NCI-H748 (cell line): ENCODE results near the gene GPR3.

Experiments
- DNase-seq: peaks from one replicate; lab custom pipeline; 2025; ENCODE audit not compliant: unreplicated experiment; lab: John Stamatoyannopoulos, UW

The GPR3 gene

GRCh38 chr1:27358038-27358927 lies 34.1 kb upstream of the GPR3 start:
- no peak for DNase-seq

- no peak for DNase-seq
Measured at GRCh38 chr1:27358928-27359313, 33.5 kb upstream of the GPR3 start.

GRCh38 chr1:27359822-27360158 lies 32.6 kb upstream of the GPR3 start:
- no peak for DNase-seq

- DNase-seq, result no peak
Measured at GRCh38 chr1:27360159-27361043, 32.0 kb upstream of the GPR3 start.

- DNase-seq, result no peak
Measured at GRCh38 chr1:27361044-27361402, 31.4 kb upstream of the GPR3 start.

- no peak for DNase-seq
Measured at GRCh38 chr1:27361553-27361952, 30.9 kb upstream of the GPR3 start.

DNA sequence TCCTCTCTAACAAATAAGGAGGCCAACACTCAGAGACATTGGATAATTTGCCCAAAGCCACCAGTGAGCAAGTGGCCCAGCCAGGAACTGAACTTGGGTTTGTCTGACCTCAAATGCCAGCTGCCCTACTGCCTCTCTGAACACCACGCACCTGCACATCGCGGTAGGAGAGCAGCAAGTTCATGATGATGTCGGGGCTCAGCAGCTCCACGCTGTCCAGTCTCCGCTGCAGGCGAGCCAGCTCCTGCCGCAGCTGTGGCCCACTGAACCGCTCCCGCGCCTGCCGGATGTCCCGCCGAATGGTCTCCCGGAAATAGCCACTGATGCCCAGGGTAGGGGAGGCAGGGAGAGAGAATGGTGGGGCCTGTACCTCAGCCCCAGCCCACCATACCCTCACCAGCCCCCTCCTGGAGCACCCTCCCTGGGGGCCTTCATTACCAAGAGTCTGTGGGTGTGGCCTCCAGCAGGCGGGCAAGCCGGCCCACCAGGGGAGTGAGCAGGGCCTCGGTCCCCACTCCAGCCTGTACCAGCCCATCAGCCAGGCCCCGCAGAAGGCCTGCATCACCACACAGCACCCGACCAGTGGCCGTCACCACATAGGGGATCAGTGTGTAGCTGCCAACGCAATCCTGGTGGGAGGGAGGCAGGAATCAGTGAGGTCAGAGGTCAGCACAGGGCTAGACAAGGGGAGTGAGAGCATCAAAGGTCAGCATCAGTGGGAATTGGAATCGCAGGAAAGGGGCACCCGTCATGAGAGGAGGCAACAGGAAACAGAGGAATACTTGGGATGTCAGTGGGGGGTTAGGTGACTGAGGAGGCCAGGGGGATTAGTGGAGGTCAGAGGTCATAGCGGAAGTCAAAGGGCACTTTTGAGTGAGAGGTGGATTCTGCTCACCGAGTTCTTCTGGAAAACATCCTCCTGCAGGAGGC lies 28.4 kb upstream of the GPR3 start:
- no peak for DNase-seq

DNA sequence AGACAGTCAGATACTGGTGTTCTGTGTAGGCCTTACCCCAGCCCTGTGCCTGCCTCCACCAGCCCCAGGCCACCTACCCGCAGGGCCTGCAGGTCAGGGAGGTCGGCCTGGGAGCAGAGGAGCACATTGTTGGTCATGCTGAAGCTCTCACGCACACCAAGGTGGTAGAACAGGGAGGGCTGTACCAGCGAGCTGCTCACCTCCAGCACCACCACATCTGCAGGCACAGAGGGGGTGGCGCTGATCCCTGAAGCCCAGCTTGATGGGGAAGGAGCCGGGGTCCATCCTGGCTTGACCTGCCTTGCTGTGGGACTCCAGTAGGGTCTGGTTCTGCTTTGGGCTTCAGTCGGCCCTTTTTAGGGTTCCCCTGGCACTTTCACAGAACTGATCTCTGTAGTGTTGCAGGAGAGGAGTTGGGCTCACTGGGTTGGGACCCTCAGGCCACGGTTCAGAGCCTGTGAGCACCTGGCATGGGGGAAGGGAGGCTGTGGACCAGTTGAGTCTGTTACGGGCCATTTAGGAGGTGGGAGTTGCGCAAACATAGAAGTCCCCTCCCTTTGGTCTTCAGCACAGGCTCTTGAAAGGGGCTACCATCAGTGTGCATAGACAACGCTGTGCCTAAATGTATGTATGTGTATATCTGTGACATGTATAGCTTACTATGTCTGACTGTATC lies 27.6 kb upstream of the GPR3 start:
- no peak for DNase-seq

- peak; percentile 78 for DNase-seq
Measured at GRCh38 chr1:27365372-27366112, 26.9 kb upstream of the GPR3 start.

DNA sequence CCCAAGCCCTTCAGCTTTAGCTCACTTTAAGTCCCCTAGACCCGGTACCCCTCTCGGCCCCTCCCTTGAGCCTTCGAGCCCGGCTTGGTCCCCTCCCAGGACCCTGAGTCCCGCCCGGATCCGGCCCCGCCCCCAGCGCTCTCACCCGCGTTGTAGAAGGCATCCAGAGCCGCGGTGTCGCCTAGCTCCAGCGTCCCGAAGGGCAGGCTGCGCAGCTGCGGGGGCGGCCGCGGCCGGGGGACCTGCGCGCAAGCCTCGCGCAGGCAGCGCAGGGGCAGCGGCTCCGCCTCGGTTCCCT lies 26.4 kb upstream of the GPR3 start:
- DNase-seq, result peak; percentile 79

- peak; percentile 73 for DNase-seq
Measured at GRCh38 chr1:27366411-27367159, 25.8 kb upstream of the GPR3 start, which contains the start of gene MAP3K6. TSS of gene MAP3K6 (minus strand) at chr1:27366961. CDS start at chr1:27366597, 364 bp downstream.

DNA sequence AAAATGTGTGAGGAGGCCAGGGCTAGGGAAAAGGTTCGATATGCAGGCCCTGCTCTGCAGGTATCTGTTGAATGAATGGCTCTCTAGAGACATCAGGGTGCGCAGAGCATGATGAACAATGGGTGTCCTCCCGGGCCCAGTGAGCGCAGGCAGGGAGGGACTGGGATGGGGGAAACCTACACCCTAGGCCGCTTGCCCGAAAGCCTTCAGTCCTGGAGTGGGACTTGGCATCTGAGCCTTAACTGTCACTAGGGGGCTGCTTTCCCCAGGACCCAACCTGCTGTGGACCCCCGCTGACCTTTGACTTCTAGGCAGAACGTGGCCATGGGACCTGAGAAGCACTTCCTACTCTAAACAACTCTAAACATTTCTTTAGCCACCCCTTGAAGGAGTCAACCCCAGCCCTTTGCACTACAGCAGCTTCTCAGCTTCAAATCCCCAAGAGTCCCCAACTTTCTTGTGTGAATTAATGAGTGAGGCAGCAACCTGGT lies 25.2 kb upstream of the GPR3 start:
- DNase-seq, result no peak

DNA sequence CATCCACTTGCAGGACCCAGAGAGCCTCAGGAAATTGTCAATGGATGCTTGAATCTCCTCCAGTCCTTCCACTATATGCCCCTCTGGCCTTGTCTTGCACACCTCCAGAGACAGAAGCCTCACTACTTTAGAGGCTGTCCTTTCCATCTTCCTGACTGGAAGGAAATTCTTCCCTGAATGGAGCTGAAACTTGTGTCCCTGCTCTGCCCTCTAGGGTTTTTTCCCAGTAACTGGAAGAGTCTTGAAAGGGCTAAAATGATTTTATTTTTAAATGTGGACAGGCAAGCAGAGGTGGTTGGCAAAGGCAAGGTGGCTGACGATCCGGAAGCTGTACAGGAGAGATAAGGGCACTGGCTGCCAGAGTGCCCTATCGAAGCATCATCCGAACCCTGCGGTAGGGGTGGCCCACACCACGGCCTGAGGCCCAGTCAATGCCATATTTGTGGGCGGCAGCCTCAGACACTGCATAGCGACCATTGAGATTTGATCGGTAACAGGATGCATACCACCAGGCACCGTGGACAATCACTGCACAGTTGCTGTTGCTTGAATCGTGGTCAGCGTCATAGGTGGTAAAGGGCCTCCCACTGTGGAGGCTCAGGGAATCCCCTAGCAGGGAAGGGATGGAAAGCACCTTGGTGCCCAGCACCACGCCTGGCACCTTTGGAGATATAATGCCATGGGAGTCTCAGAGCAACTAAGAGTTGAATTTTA lies 23.4 kb upstream of the GPR3 start:
- DNase-seq, result no peak

- DNase-seq, result no peak
Measured at GRCh38 chr1:27372022-27372807, 20.2 kb upstream of the GPR3 start.

DNA sequence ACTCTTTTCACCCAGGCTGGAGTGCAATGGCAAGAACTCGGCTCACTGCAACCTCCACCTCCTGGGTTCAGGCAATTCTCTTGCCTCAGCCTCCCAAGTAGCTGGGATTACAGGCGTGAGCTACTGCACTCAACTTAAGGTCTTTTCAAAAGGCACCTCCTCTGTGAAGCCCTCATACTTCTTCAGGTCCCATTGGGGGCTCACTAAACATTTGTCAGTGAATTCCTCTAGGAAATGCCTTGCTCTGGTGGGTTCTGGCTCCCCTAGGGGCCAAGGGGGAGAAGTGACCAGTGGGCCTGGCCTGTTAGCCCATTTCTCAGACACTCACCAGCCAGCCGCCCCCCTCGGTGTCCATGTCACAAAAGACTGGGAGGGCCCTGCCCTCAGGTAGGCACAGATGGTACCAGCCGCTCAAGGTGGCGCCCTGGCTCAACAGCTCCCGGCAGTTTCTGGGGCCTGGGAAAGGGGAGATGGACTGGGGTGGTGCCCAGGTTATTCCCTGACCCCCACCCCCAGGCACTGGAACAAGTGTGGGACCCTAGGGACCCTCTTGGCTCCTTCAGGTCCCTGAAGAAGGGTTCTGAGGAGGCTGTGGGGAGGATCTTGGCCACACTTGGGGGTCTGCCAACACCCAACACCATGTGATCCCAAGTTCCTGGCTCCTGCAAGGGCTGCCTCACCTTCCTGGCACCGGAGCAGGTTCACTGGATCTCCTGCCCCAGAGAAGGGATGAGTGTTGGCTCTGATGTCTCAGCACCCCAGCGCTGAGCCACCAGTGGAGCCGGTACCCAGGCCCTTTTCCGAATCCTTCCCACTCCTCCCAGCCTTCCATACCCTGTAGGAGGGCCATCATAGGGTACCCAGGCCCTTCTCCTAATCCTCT lies 19.4 kb upstream of the GPR3 start:
- no peak for DNase-seq

DNA sequence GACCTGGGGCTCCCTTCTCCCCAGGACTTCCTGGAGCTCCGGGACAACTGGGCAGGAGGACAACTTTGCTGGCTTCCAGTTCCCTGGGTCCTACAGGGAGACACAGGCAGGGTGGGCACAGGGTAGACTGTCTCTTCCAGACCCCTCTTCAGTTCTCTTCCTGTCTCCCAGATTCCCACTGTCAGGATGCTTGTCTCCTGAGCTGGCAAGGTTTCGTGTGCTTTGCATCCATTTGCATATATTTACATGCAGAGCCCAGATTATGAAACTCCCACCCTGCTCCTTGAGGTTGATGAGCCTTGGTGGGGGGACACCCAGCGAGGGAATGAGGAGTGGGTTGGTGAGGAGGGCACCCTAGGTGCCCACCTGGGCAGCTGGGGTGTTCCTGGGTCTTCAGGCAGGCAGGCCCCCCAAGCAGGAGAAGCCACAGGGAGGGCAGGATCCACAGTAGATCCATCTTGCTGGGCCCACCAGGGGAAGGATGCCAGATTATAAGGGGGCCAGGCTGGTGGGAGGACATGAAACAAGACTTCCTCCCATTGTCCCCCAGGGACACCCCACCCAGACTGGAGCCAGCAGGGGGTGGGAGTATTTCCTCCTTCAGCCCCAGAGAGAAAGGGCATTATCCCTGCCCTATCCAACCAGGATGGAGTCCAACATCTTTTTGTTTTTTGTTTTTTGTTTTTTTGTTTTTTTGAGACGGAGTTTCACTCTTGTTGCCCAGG lies 17.9 kb upstream of the GPR3 start, which contains the start of gene FCN3:
FCN3 (minus strand) TSS at position 463 of the 725 bp plus-strand sequence; CDS start at position 457, 6 bp downstream.
- DNase-seq, result no peak
